Measurements from ENCODE around the gene RBM43. TPM values are rescaled to one million over a fixed set of nuclear protein-coding genes. Genes with fewer than 3 reads are reported as not detected.

RBM43 gene
- total and polyA plus RNA-seq, 4 experiments from 2014 or later: 2.2 to 20.7 (median 11.4) TPM

DNA sequence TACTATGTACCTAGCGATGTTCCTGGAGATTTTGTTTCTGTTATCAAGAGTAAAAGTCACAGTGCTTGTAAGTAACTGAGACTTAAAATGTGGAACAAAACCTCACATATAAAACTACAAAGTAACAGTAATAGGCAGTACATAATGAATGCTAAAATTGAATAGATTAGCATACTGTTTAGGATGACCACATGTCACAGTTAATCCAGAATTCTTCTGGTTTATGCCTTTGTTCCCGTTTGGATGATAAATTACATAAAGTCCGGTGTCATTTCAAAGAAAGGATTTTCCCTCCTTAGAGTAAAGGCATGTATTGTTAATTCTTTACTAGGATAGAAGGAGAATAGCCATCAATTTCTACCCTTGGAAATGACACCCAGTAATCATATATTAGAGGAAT lies 56.1 kb downstream of the RBM43 start:
- intact Hi-C loops (cut with micrococcal nuclease): no loop called here

DNA sequence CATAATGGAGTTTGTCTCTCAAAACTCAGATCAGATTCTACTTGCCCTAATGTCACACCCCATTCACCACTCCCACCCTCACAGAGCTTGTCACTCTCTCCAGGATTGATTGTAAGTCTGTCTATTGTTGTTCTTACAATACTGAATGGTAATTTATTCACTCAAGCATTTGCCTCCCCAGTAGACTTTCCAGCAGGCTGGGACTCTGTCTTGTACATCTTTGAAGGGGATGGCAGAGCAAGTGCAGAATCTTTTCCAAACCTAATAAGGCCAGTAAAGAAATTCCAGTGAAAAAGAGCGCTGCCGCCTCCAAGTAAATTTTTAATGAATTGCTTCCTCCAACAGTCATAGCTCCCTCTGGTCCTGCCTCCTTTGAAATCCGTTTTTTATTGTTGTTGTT lies 56.9 kb downstream of the RBM43 start:
- CTCF ChIA-PET (ENCODE audit: partially characterized antibody): no interaction called here
- Mint-ChIP-seq H3K9me3 (no peaks in the 10 kb centered on the region), H3K4me3 (no peak overlapping the region), H3K4me1 (peaks cover 0 to 4% (median 0%) of the 10 kb centered on the region in 4 donors), H3K36me3 (no peaks in the 10 kb centered on the region), H3K27ac (no peak overlapping the region), H3K27me3 (peaks cover 0 to 2% of the 10 kb centered on the region in 2 donors)
- POLR2A ChIA-PET (ENCODE audit: partially characterized antibody): no interaction called here
- H3K36me3 ChIP-seq (ENCODE audit: insufficient read depth, low read length): no peaks in the 10 kb centered on the region
- no peaks in the 10 kb centered on the region for H3K27me3 ChIP-seq (ENCODE audit: insufficient read depth, low read length)
- no peak for DNase-seq
- H3K4me1 ChIP-seq (ENCODE audit: insufficient read depth, low read length): no peaks in the 10 kb centered on the region
- H3K27ac ChIP-seq (ENCODE audit: low read depth, low read length): no peak overlapping the region
- no peaks in the 10 kb centered on the region for H3K9me3 ChIP-seq (ENCODE audit: control insufficient read depth in 1 of 2, low read length in 2 of 2)
- no peak overlapping the region for H3K4me3 ChIP-seq (ENCODE audit: low read length in 2 of 2)
- intact Hi-C loops (cut with micrococcal nuclease): no loop called here

More for the DNA sequence above, 56.1 kb downstream of the RBM43 start:
- Histone ChIP-seq H3K4me1 (ENCODE audit: insufficient read depth, low read length) (no peaks in the 10 kb centered on the region), H3K36me3 (ENCODE audit: insufficient read depth, low read length) (no peaks in the 10 kb centered on the region), H3K4me3 (ENCODE audit: low read length in 2 of 2) (no peak overlapping the region), H3K27ac (ENCODE audit: low read depth, low read length) (no peak overlapping the region), H3K27me3 (ENCODE audit: insufficient read depth, low read length) (no peaks in the 10 kb centered on the region), H3K9me3 (ENCODE audit: control insufficient read depth in 1 of 2, low read length in 2 of 2) (no peaks in the 10 kb centered on the region)
- ChIA-PET POLR2A (ENCODE audit: partially characterized antibody) (no interaction called here), CTCF (ENCODE audit: partially characterized antibody) (no interaction called here)
- H3K4me1 Mint-ChIP-seq: peaks cover 0 to 4% (median 0%) of the 10 kb centered on the region in 4 donors
- H3K9me3 Mint-ChIP-seq: no peaks in the 10 kb centered on the region
- peaks cover 0 to 4% of the 10 kb centered on the region in 2 donors for H3K27me3 Mint-ChIP-seq
- H3K4me3 Mint-ChIP-seq: no peak overlapping the region
- H3K27ac Mint-ChIP-seq: no peak overlapping the region
- no peak for DNase-seq
- no peaks in the 10 kb centered on the region for H3K36me3 Mint-ChIP-seq

DNA sequence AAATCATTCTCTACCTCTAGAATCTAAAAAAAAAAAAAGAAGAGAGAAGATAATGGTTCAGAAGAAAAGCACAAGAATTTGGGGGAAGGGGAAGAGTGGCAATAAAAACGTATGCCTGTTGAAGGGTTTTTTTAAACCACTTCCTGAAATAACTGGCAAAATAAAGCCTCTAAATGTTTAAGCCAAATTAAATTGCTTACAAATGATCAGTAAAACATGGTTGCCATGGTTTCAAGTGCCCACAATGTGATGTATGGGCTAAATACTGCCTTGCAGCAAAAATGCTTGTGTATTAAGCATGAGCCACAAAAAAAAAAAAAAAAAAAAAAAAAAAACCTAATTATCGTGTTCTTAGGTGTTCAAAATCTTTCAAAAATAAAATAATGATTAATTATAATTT lies 60.8 kb downstream of the RBM43 start:
- no peak overlapping the region for H3K4me3 ChIP-seq (ENCODE audit: low read length in 2 of 2)
- no peak for DNase-seq
- intact Hi-C loops (cut with micrococcal nuclease): no loop called here
- H3K4me1 ChIP-seq (ENCODE audit: insufficient read depth, low read length): no peaks in the 10 kb centered on the region
- H3K9me3 ChIP-seq (ENCODE audit: control insufficient read depth in 1 of 2, low read length in 2 of 2): no peaks in the 10 kb centered on the region
- no peaks in the 10 kb centered on the region for H3K36me3 ChIP-seq (ENCODE audit: insufficient read depth, low read length)
- POLR2A ChIA-PET (ENCODE audit: partially characterized antibody): no interaction called here
- CTCF ChIA-PET (ENCODE audit: partially characterized antibody): no interaction called here
- Mint-ChIP-seq H3K4me1 (peaks cover 0 to 4% (median 0%) of the 10 kb centered on the region in 4 donors), H3K9me3 (no peaks in the 10 kb centered on the region), H3K4me3 (no peak overlapping the region), H3K27me3 (peaks cover 0 to 4% of the 10 kb centered on the region in 2 donors), H3K36me3 (no peaks in the 10 kb centered on the region), H3K27ac (no peak overlapping the region)
- no peak overlapping the region for H3K27ac ChIP-seq (ENCODE audit: low read depth, low read length)
- H3K27me3 ChIP-seq (ENCODE audit: insufficient read depth, low read length): no peaks in the 10 kb centered on the region

DNA sequence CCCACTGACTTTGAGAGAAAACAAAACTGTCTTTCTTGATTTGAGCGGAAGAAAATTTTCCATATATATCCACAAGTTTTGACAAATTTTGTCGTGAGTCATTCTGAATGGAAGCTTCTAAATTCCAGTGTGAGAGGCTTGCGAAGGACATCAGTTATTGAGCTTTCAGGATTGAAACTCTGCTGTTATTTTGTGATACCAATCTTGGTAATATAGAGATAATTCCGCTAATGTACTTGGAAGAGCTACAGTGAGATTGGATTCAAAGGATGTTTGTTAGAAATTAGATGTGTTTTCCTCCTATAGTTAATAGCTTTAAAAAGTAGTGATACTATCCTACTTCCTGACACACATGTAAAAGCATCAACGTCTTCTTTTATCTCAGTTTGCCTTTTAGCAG lies 61.4 kb downstream of the RBM43 start:
- Histone ChIP-seq H3K27ac (ENCODE audit: low read depth, low read length) (no peak overlapping the region), H3K4me1 (ENCODE audit: insufficient read depth, low read length) (no peaks in the 10 kb centered on the region), H3K36me3 (ENCODE audit: insufficient read depth, low read length) (no peaks in the 10 kb centered on the region), H3K9me3 (ENCODE audit: control insufficient read depth in 1 of 2, low read length in 2 of 2) (no peaks in the 10 kb centered on the region), H3K27me3 (ENCODE audit: insufficient read depth, low read length) (no peaks in the 10 kb centered on the region), H3K4me3 (ENCODE audit: low read length in 2 of 2) (no peak overlapping the region)
- Mint-ChIP-seq H3K4me1 (peaks cover 0 to 4% (median 0%) of the 10 kb centered on the region in 4 donors), H3K27ac (no peak overlapping the region), H3K4me3 (no peak overlapping the region), H3K27me3 (peaks cover 0 to 6% of the 10 kb centered on the region in 2 donors), H3K9me3 (no peaks in the 10 kb centered on the region), H3K36me3 (no peaks in the 10 kb centered on the region)
- no peak for DNase-seq
- CTCF ChIA-PET (ENCODE audit: partially characterized antibody): no interaction called here
- intact Hi-C loops (cut with micrococcal nuclease): no loop called here
- POLR2A ChIA-PET (ENCODE audit: partially characterized antibody): no interaction called here

DNA sequence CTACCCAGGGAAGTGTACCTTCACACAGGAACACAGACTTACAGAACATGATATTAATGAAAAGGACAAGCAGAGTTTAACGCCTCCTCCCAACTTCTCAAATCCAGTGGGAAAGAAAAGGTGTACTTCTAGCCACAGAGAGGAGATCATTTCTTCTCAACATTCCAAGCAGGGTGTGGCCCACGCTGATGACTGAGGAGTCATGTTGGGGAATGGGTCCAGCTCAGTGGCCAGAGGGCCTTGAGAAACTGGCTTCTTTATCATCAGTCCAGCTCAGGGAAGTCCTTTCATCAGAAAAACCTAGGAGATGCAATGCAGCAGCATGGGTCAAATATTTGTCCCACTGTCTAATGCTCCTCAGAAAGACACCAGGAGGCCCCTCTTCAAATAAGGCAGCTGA lies 63.0 kb downstream of the RBM43 start:
- Mint-ChIP-seq H3K4me1 (peaks cover 0 to 4% (median 0%) of the 10 kb centered on the region in 4 donors), H3K27ac (no peak overlapping the region), H3K9me3 (no peaks in the 10 kb centered on the region), H3K36me3 (no peaks in the 10 kb centered on the region), H3K27me3 (peaks cover 0 to 4% of the 10 kb centered on the region in 2 donors), H3K4me3 (no peak overlapping the region)
- Histone ChIP-seq H3K27ac (ENCODE audit: low read depth, low read length) (no peak overlapping the region), H3K4me1 (ENCODE audit: insufficient read depth, low read length) (no peaks in the 10 kb centered on the region), H3K9me3 (ENCODE audit: control insufficient read depth in 1 of 2, low read length in 2 of 2) (no peaks in the 10 kb centered on the region), H3K4me3 (ENCODE audit: low read length in 2 of 2) (no peak overlapping the region), H3K27me3 (ENCODE audit: insufficient read depth, low read length) (no peaks in the 10 kb centered on the region), H3K36me3 (ENCODE audit: insufficient read depth, low read length) (no peaks in the 10 kb centered on the region)
- CTCF ChIA-PET (ENCODE audit: partially characterized antibody): interaction anchor here (0.6 kb wide), 1 partner anchor 11 kb away, joined by 4 read pairs; no protein-coding TSS in a partner anchor
- no peak for DNase-seq
- intact Hi-C loops (cut with micrococcal nuclease): no loop called here
- POLR2A ChIA-PET (ENCODE audit: partially characterized antibody): no interaction called here

Other genes starting within 250 kb of the RBM43 start
- gene NMI, start 27.8 kb upstream of the RBM43 start, total RNA-seq: 10 to 100 TPM; 38.6 to 40.0 TPM
- 10 to 100 TPM; 44.3 to 60.8 TPM for gene NMI, start 27.8 kb upstream of the RBM43 start, polyA plus RNA-seq
- not detected for gene TNFAIP6, start 95.7 kb upstream of the RBM43 start, total RNA-seq
- not detected for gene TNFAIP6, start 95.7 kb upstream of the RBM43 start, polyA plus RNA-seq
- 10 to 100 TPM; 72.3 to 73.3 TPM for gene RIF1, start 148.0 kb upstream of the RBM43 start, total RNA-seq
- 10 to 100 TPM; 13.0 to 42.4 TPM for gene RIF1, start 148.0 kb upstream of the RBM43 start, polyA plus RNA-seq